ENCODE data around the gene HIBADH.

DNA sequence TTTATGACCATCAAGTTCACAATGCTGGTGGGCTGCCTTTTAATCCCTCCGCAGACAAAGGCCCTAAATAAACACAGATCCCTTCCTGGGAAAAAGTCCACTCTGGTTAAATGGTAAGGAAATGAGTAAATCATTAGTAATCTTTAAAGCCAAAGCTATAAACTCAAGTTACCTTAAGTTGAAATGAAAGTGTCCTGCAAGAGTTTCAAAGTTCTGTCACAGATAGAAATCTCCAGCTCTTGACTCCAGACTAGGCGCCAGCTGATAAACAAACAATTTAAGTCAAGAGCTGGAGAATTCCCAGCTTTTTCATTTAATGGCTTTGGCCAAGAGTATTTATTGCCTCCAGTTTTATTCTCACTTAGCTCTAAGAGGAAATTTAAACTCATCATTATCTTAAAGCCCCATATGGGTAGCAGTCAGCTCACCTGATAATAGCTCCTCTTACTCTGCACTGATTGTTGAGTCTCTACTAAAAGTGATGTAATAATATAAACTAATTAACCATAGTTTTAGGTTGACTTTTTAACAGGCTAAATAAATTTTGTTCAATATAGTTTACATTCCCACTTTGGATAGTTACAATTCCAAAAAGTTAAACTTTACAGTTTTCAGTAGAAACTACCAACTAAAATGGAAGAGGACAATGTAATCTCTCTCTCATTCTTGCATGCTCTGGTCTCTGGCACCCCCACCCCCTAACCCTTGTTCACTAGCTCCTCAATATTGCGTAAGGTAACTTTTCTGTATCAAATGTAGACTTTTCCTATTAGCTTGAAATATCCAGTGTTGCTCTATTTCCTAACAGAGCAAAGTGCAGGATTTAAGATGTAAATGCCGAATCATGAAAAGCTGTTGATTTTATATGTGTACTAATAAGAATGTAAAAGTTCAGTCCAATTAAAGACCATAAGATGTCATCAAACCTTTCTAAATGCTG is 56.1 kb downstream of the HIBADH start:
- TF ChIP-seq POLR2A (IDR thresholded peaks at IDR 0.05) (no peak), POLR2AphosphoS5 (IDR thresholded peaks at IDR 0.05) (no peak)
- TF ChIP-seq, protein P1, sequence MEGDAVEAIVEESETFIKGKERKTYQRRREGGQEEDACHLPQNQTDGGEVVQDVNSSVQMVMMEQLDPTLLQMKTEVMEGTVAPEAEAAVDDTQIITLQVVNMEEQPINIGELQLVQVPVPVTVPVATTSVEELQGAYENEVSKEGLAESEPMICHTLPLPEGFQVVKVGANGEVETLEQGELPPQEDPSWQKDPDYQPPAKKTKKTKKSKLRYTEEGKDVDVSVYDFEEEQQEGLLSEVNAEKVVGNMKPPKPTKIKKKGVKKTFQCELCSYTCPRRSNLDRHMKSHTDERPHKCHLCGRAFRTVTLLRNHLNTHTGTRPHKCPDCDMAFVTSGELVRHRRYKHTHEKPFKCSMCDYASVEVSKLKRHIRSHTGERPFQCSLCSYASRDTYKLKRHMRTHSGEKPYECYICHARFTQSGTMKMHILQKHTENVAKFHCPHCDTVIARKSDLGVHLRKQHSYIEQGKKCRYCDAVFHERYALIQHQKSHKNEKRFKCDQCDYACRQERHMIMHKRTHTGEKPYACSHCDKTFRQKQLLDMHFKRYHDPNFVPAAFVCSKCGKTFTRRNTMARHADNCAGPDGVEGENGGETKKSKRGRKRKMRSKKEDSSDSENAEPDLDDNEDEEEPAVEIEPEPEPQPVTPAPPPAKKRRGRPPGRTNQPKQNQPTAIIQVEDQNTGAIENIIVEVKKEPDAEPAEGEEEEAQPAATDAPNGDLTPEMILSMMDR (IDR thresholded peaks at IDR 0.05 in 8 of 11, conservative IDR thresholded peaks at IDR 0.05 in 3 of 11) = no peak
